Measurements from ENCODE around the gene MAP4K4. TPM values are rescaled to one million over a fixed set of nuclear protein-coding genes. Genes with fewer than 3 reads are reported as not detected.

Gene MAP4K4
- total RNA-seq, 1 donor from 2014 or later: 232 TPM

DNA sequence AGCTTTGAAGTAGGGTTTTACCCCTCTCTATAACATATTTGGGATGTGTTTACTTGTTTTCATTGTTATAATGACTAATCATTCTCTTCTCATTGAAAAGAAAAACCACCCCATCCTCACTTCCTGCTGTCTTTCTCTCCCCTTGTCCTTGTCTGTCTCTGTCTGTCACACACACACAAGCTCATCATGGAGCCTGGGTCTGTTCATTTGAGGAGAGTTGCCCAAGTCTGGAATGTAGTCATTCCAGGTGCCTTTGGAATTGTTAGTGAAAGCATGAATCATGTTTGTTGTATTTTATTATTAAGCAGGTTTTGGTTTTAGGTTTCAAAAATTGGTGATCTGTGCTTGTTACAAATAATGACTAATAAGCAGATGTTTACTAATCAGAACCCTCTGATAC lies 160.7 kb downstream of the MAP4K4 start:
- intact Hi-C loops (cut with micrococcal nuclease): no loop called here
- ATAC-seq (ENCODE audit: low read depth) (no peak), DNase-seq (no peak)
- Mint-ChIP-seq H3K27ac (no peak overlapping the region), H3K4me1 (no peaks in the 10 kb centered on the region), H3K4me3 (no peak overlapping the region), H3K9me3 (no peaks in the 10 kb centered on the region), H3K27me3 (no peaks in the 10 kb centered on the region), H3K36me3 (ENCODE audit: low read depth) (peaks cover 98% of the 10 kb centered on the region)
- ChIA-PET POLR2A (interaction anchor here (0.5 kb wide), 1 partner anchor 844 kb away, joined by 3 read pairs; no protein-coding TSS in a partner anchor), CTCF (no interaction called here)
- TF ChIP-seq, protein P1, sequence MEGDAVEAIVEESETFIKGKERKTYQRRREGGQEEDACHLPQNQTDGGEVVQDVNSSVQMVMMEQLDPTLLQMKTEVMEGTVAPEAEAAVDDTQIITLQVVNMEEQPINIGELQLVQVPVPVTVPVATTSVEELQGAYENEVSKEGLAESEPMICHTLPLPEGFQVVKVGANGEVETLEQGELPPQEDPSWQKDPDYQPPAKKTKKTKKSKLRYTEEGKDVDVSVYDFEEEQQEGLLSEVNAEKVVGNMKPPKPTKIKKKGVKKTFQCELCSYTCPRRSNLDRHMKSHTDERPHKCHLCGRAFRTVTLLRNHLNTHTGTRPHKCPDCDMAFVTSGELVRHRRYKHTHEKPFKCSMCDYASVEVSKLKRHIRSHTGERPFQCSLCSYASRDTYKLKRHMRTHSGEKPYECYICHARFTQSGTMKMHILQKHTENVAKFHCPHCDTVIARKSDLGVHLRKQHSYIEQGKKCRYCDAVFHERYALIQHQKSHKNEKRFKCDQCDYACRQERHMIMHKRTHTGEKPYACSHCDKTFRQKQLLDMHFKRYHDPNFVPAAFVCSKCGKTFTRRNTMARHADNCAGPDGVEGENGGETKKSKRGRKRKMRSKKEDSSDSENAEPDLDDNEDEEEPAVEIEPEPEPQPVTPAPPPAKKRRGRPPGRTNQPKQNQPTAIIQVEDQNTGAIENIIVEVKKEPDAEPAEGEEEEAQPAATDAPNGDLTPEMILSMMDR (IDR thresholded peaks at IDR 0.05): no peak

DNA sequence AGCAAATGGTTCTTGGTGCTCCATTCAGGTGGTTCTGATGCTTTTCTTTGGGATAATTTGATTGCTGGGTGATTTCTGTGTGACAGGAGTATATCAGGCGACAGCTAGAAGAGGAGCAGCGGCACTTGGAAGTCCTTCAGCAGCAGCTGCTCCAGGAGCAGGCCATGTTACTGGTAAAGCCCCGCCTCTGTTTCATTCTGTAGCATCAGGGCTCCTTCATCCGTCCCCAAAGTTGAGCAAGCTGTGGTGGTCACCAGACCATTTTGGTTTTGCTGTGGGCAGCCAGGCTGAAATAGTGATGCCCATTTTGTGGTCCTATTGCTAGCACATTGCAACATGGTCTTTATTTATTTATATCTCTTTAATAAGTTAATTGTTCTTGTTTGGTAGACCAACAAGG lies 161.4 kb downstream of the MAP4K4 start:
- no peak overlapping the region for H3K4me3 Mint-ChIP-seq
- H3K4me1 Mint-ChIP-seq: no peaks in the 10 kb centered on the region
- ChIA-PET POLR2A (no interaction called here), CTCF (no interaction called here)
- H3K27me3 Mint-ChIP-seq: no peaks in the 10 kb centered on the region
- ATAC-seq (ENCODE audit: low read depth) (no peak), DNase-seq (no peak)
- intact Hi-C loops (cut with micrococcal nuclease): no loop called here
- no peaks in the 10 kb centered on the region for H3K9me3 Mint-ChIP-seq
- H3K36me3 Mint-ChIP-seq (ENCODE audit: low read depth): peaks cover 97% of the 10 kb centered on the region
- TF ChIP-seq, protein P1 (IDR thresholded peaks at IDR 0.05): no peak
- peak overlapping the region; percentile 27 for H3K27ac Mint-ChIP-seq

DNA sequence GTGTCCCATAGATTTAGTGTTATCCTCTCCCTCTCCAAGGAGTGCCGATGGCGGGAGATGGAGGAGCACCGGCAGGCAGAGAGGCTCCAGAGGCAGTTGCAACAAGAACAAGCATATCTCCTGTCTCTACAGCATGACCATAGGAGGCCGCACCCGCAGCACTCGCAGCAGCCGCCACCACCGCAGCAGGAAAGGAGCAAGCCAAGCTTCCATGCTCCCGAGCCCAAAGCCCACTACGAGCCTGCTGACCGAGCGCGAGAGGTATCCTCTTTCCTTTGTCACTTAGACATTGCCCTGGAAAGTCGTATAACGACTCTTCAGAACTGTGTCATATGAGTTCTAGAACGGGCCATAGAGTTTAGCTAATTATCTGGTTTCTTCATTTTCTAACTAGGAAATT lies 162.1 kb downstream of the MAP4K4 start:
- intact Hi-C loops (cut with micrococcal nuclease): no loop called here
- no peak for DNase-seq
- Mint-ChIP-seq H3K9me3 (no peaks in the 10 kb centered on the region), H3K4me3 (no peak overlapping the region), H3K36me3 (ENCODE audit: low read depth) (peaks cover 93% of the 10 kb centered on the region), H3K27ac (no peak overlapping the region), H3K27me3 (no peaks in the 10 kb centered on the region), H3K4me1 (no peaks in the 10 kb centered on the region)
- ChIA-PET POLR2A (no interaction called here), CTCF (interaction anchor here (1.4 kb wide), 1 partner anchor 517 kb away, joined by 4 read pairs; no protein-coding TSS in a partner anchor)
- ATAC-seq (ENCODE audit: low read depth): no peak
- TF ChIP-seq, protein P1 (IDR thresholded peaks at IDR 0.05): no peak

DNA sequence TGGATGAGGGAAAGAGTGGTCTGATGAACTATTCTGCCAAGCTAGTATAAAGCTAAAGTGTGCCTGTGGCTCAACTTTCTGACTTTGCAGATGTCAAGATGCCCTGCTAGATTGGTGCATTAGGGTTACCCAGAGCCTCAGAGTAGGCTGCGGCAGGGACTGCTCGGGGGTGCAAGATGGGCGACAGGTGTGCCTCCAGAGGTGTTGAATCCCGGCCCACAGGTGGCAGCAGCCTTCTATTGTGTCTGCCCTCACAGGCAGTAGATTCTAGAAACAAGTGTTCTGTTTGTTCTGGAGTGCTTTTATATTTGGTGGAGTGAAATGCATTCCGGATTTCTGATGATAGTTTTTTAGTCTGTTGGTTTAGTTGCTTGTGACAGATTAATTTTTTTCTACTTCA lies 162.7 kb downstream of the MAP4K4 start:
- Mint-ChIP-seq H3K9me3 (no peaks in the 10 kb centered on the region), H3K4me3 (no peak overlapping the region), H3K27ac (no peak overlapping the region), H3K4me1 (no peaks in the 10 kb centered on the region), H3K36me3 (ENCODE audit: low read depth) (peaks cover 93% of the 10 kb centered on the region), H3K27me3 (no peaks in the 10 kb centered on the region)
- ChIA-PET CTCF (interaction anchor here (1.4 kb wide), 1 partner anchor 518 kb away, joined by 4 read pairs; no protein-coding TSS in a partner anchor), POLR2A (no interaction called here)
- TF ChIP-seq, protein P1 (IDR thresholded peaks at IDR 0.05): no peak
- DNase-seq (no peak), ATAC-seq (ENCODE audit: low read depth) (no peak)
- intact Hi-C loops (cut with micrococcal nuclease): no loop called here

DNA sequence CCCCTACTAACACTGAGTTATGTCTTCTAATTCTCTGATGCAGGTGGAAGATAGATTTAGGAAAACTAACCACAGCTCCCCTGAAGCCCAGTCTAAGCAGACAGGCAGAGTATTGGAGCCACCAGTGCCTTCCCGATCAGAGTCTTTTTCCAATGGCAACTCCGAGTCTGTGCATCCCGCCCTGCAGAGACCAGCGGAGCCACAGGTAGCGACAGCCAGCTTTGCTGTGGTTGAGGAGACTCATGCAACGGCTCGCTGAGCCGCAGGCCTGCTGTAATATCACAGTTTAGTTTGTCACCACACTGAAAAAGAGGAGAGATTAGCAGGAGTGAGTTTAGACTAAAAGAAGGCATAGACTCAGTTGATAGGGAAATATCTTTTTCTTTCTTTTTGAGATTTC lies 163.3 kb downstream of the MAP4K4 start:
- DNase-seq: no peak
- ATAC-seq (ENCODE audit: low read depth): no peak
- intact Hi-C loops (cut with micrococcal nuclease): no loop called here
- no peaks in the 10 kb centered on the region for H3K4me1 Mint-ChIP-seq
- H3K27ac Mint-ChIP-seq: no peak overlapping the region
- no peak overlapping the region for H3K4me3 Mint-ChIP-seq
- CTCF ChIA-PET: interaction anchor here (1.4 kb wide), 1 partner anchor 518 kb away, joined by 4 read pairs; no protein-coding TSS in a partner anchor
- H3K36me3 Mint-ChIP-seq (ENCODE audit: low read depth): peaks cover 92% of the 10 kb centered on the region
- TF ChIP-seq, protein P1 (IDR thresholded peaks at IDR 0.05): no peak
- no peaks in the 10 kb centered on the region for H3K9me3 Mint-ChIP-seq
- POLR2A ChIA-PET: no interaction called here
- H3K27me3 Mint-ChIP-seq: no peaks in the 10 kb centered on the region
